ENCODE measurements around the gene NKX2-1. TPM values are rescaled to one million over a fixed set of nuclear protein-coding genes. Genes with fewer than 3 reads are reported as not detected.

The NKX2-1 gene
- total RNA-seq, 5 donors from 2014 or later (not counting 1 experiment from before 2014, with no cell fraction given), result 0.16 to 0.23 (median 0.16) TPM; not detected in 2

GRCh38 chr14:36522972-36523715 lies 3.1 kb upstream of the NKX2-1 start:
- H3K27me3 ChIP-seq (replicated peaks in 1 of 2; ENCODE audit: control insufficient read depth in 2 of 2, extremely low read depth in 1 of 2, insufficient read depth in 2 of 2, low read length in 1 of 2), result peaks cover 15 to 84% of the 10 kb centered on the region in 2 experiments
- Mint-ChIP-seq H3K4me3 (peak overlapping the region in 1 of 3 donors; percentile 55), H3K36me3 (no peaks in the 10 kb centered on the region), H3K9me3 (peaks cover 0 to 4% (median 0%) of the 10 kb centered on the region in 3 donors), H3K27me3 (peaks cover 60 to 86% of the 10 kb centered on the region in 2 donors), H3K27ac (no peak overlapping the region), H3K4me1 (peaks cover 20 to 23% (median 20%) of the 10 kb centered on the region in 3 donors)
- WGBS (ENCODE audit: insufficient coverage), result 16% methylated on average over 29 of the region's 35 CpGs
- DNase-seq (no peak), ATAC-seq (replicated peaks in 1 of 4) (no peak)
- no peaks in the 10 kb centered on the region for H3K36me3 ChIP-seq (ENCODE audit: control insufficient read depth in 2 of 2, extremely low read depth in 1 of 2, insufficient read depth in 1 of 2, low read length in 1 of 2)
- no peak overlapping the region for H3K27ac ChIP-seq (ENCODE audit: low read length)
- CTCF ChIA-PET, result no interaction called here
- POLR2A ChIA-PET, result no interaction called here
- H3K4me1 ChIP-seq (ENCODE audit: control insufficient read depth in 1 of 2, extremely low read depth in 1 of 2, insufficient read depth in 2 of 2, low read length in 2 of 2), result peaks cover 0 to 18% of the 10 kb centered on the region in 2 experiments
- H3K4me3 ChIP-seq (ENCODE audit: control insufficient read depth in 1 of 2, extremely low read depth in 1 of 2, low read length in 1 of 2), result no peak overlapping the region
- no peaks in the 10 kb centered on the region for H3K9me3 ChIP-seq

GRCh38 chr14:36522347-36522971 lies 2.4 kb upstream of the NKX2-1 start:
- H3K36me3 ChIP-seq (ENCODE audit: control insufficient read depth in 2 of 2, extremely low read depth in 1 of 2, insufficient read depth in 1 of 2, low read length in 1 of 2), result no peaks in the 10 kb centered on the region
- DNase-seq (no peak), ATAC-seq (replicated peaks in 1 of 4) (no peak)
- H3K4me3 ChIP-seq (ENCODE audit: control insufficient read depth in 1 of 2, extremely low read depth in 1 of 2, low read length in 1 of 2), result no peak overlapping the region
- H3K36me3 Mint-ChIP-seq, result no peaks in the 10 kb centered on the region
- H3K27ac Mint-ChIP-seq, result no peak overlapping the region
- H3K9me3 ChIP-seq, result no peaks in the 10 kb centered on the region
- peaks cover 0 to 4% (median 0%) of the 10 kb centered on the region in 3 donors for H3K9me3 Mint-ChIP-seq
- peaks cover 15 to 90% of the 10 kb centered on the region in 2 experiments for H3K27me3 ChIP-seq (replicated peaks in 1 of 2; ENCODE audit: control insufficient read depth in 2 of 2, extremely low read depth in 1 of 2, insufficient read depth in 2 of 2, low read length in 1 of 2)
- ChIA-PET CTCF (no interaction called here), POLR2A (no interaction called here)
- 14% methylated on average over 27 of the region's 36 CpGs for WGBS (ENCODE audit: insufficient coverage)
- no peak overlapping the region for H3K27ac ChIP-seq (ENCODE audit: low read length)
- H3K4me3 Mint-ChIP-seq, result peak overlapping the region in 1 of 3 donors; percentile 55
- peaks cover 0 to 18% of the 10 kb centered on the region in 2 experiments for H3K4me1 ChIP-seq (ENCODE audit: control insufficient read depth in 1 of 2, extremely low read depth in 1 of 2, insufficient read depth in 2 of 2, low read length in 2 of 2)
- H3K27me3 Mint-ChIP-seq, result peaks cover 53 to 80% of the 10 kb centered on the region in 2 donors
- H3K4me1 Mint-ChIP-seq, result peaks cover 20 to 23% (median 20%) of the 10 kb centered on the region in 3 donors

GRCh38 chr14:36521598-36522345 lies 1.7 kb upstream of the NKX2-1 start:
- no peaks in the 10 kb centered on the region for H3K9me3 ChIP-seq
- no peak overlapping the region for H3K27ac ChIP-seq (ENCODE audit: low read length)
- ATAC-seq (replicated peaks in 1 of 4) (no peak), DNase-seq (no peak)
- Mint-ChIP-seq H3K27ac (no peak overlapping the region), H3K27me3 (peaks cover 50 to 77% of the 10 kb centered on the region in 2 donors), H3K36me3 (no peaks in the 10 kb centered on the region), H3K4me1 (peaks cover 20 to 23% (median 20%) of the 10 kb centered on the region in 3 donors), H3K9me3 (peaks cover 0 to under 1% (median 0%) of the 10 kb centered on the region in 3 donors), H3K4me3 (peak overlapping the region in 1 of 3 donors; percentile 55)
- 18% methylated on average over 18 of the region's 35 CpGs for WGBS (ENCODE audit: insufficient coverage)
- no peak overlapping the region for H3K4me3 ChIP-seq (ENCODE audit: control insufficient read depth in 1 of 2, extremely low read depth in 1 of 2, low read length in 1 of 2)
- CTCF ChIA-PET, result no interaction called here
- H3K36me3 ChIP-seq (ENCODE audit: control insufficient read depth in 2 of 2, extremely low read depth in 1 of 2, insufficient read depth in 1 of 2, low read length in 1 of 2), result no peaks in the 10 kb centered on the region
- peaks cover 0 to 18% of the 10 kb centered on the region in 2 experiments for H3K4me1 ChIP-seq (ENCODE audit: control insufficient read depth in 1 of 2, extremely low read depth in 1 of 2, insufficient read depth in 2 of 2, low read length in 2 of 2)
- H3K27me3 ChIP-seq (replicated peaks in 1 of 2; ENCODE audit: control insufficient read depth in 2 of 2, extremely low read depth in 1 of 2, insufficient read depth in 2 of 2, low read length in 1 of 2), result peaks cover 15 to 91% of the 10 kb centered on the region in 2 experiments
- POLR2A ChIA-PET, result no interaction called here

GRCh38 chr14:36520601-36521525 lies 831 bp upstream of the NKX2-1 start:
- peaks cover 20 to 23% (median 20%) of the 10 kb centered on the region in 3 donors for H3K4me1 Mint-ChIP-seq
- H3K27ac Mint-ChIP-seq, result no peak overlapping the region
- CTCF ChIA-PET, result no interaction called here
- Histone ChIP-seq H3K27ac (ENCODE audit: low read length) (no peak overlapping the region), H3K9me3 (no peaks in the 10 kb centered on the region), H3K27me3 (replicated peaks in 1 of 2; ENCODE audit: control insufficient read depth in 2 of 2, extremely low read depth in 1 of 2, insufficient read depth in 2 of 2, low read length in 1 of 2) (peaks cover 12 to 88% of the 10 kb centered on the region in 2 experiments), H3K4me1 (ENCODE audit: control insufficient read depth in 1 of 2, extremely low read depth in 1 of 2, insufficient read depth in 2 of 2, low read length in 2 of 2) (peaks cover 0 to 18% of the 10 kb centered on the region in 2 experiments), H3K4me3 (ENCODE audit: control insufficient read depth in 1 of 2, extremely low read depth in 1 of 2, low read length in 1 of 2) (no peak overlapping the region), H3K36me3 (ENCODE audit: control insufficient read depth in 2 of 2, extremely low read depth in 1 of 2, insufficient read depth in 1 of 2, low read length in 1 of 2) (no peaks in the 10 kb centered on the region)
- ATAC-seq (replicated peaks in 1 of 4) (no peak), DNase-seq (no peak)
- H3K9me3 Mint-ChIP-seq, result no peaks in the 10 kb centered on the region
- 4% methylated on average over 53 of the region's 63 CpGs for WGBS (ENCODE audit: insufficient coverage)
- peak overlapping the region in 2 of 3 donors; percentile 46 to 55 for H3K4me3 Mint-ChIP-seq
- POLR2A ChIA-PET, result no interaction called here
- H3K27me3 Mint-ChIP-seq, result peaks cover 48 to 76% of the 10 kb centered on the region in 2 donors
- H3K36me3 Mint-ChIP-seq, result no peaks in the 10 kb centered on the region

GRCh38 chr14:36518586-36519430 lies 1.2 kb downstream of the NKX2-1 start:
- Histone ChIP-seq H3K4me1 (ENCODE audit: control insufficient read depth in 1 of 2, extremely low read depth in 1 of 2, insufficient read depth in 2 of 2, low read length in 2 of 2) (peaks cover 0 to 14% of the 10 kb centered on the region in 2 experiments), H3K9me3 (no peaks in the 10 kb centered on the region), H3K4me3 (ENCODE audit: control insufficient read depth in 1 of 2, extremely low read depth in 1 of 2, low read length in 1 of 2) (no peak overlapping the region), H3K27ac (ENCODE audit: low read length) (no peak overlapping the region), H3K27me3 (replicated peaks in 1 of 2; ENCODE audit: control insufficient read depth in 2 of 2, extremely low read depth in 1 of 2, insufficient read depth in 2 of 2, low read length in 1 of 2) (peaks cover 4 to 85% of the 10 kb centered on the region in 2 experiments), H3K36me3 (ENCODE audit: control insufficient read depth in 2 of 2, extremely low read depth in 1 of 2, insufficient read depth in 1 of 2, low read length in 1 of 2) (no peaks in the 10 kb centered on the region)
- POLR2A ChIA-PET, result no interaction called here
- CTCF ChIA-PET, result interaction anchor here in 1 of 2 donors (0.7 kb wide), 1 partner anchor 15 kb away, joined by 3 read pairs; no protein-coding TSS in a partner anchor
- Mint-ChIP-seq H3K9me3 (no peaks in the 10 kb centered on the region), H3K4me1 (peaks cover 19 to 20% (median 20%) of the 10 kb centered on the region in 3 donors), H3K36me3 (no peaks in the 10 kb centered on the region), H3K27ac (no peak overlapping the region), H3K27me3 (peaks cover 51 to 77% of the 10 kb centered on the region in 2 donors), H3K4me3 (peak overlapping the region; percentile 59 to 76 (median 60))
- no peak for DNase-seq
- WGBS (ENCODE audit: insufficient coverage), result 4% methylated on average over 72 of the region's 79 CpGs
- ATAC-seq (replicated peaks in 1 of 4), result peak in 1 of 4 experiments; percentile 19
